Hematopoietic multipotent progenitor cell treated with erythropoietin and hydrocortisone succinate and interleukin-3 and kit ligand, for 6 days (in vitro differentiated cells): ENCODE results near the gene BBOX1.

ENCODE experiments used
- DNase-seq: peaks from one replicate; pipeline ENCODE4 v3.0.0-alpha.2; 2015

BBOX1 gene

DNA sequence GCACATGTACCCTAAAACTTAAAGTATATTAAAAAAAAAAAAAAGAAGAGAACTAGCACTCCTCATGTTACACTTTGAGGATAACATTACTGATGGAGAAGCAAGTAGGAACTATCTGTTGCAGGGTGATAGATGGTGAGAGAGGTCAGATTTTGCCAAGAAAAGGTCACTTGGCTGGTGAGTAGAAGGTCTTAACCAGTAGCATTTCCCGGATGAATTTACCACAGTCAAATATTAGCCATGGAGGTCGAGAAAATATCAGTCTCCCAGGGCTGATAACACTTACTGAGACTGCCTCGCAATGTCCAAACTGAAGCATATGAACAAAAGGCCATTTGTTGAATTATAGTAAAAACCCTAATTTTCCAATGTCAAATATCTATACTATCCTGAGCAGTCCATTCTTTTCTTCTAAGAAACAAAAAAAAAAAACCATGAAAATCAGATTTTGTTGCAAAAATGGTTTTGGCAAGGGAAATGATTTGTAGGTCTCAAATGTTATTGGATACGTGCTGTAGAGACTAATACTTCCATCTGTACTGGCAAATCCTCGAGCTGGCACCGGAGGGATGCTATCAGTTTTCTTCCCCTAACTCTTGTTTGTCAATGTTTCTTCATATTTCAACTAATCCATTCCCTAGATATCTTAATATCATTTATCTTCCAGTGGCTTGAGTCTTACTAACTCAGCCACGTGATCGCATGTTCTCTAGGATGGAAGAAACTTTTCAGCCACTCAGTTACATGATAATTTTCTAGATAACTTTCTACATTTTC is 14.5 kb upstream of the BBOX1 start:
- no peak for DNase-seq

GRCh38 chr11:27028561-27028965 is 12.1 kb upstream of the BBOX1 start:
- DNase-seq = no peak

- no peak for DNase-seq
Measured at GRCh38 chr11:27029966-27030365, 10.6 kb upstream of the BBOX1 start.

GRCh38 chr11:27031754-27032153 is 8.9 kb upstream of the BBOX1 start:
- no peak for DNase-seq

GRCh38 chr11:27039873-27040272 is 742 bp upstream of the BBOX1 start:
- no peak for DNase-seq

DNA sequence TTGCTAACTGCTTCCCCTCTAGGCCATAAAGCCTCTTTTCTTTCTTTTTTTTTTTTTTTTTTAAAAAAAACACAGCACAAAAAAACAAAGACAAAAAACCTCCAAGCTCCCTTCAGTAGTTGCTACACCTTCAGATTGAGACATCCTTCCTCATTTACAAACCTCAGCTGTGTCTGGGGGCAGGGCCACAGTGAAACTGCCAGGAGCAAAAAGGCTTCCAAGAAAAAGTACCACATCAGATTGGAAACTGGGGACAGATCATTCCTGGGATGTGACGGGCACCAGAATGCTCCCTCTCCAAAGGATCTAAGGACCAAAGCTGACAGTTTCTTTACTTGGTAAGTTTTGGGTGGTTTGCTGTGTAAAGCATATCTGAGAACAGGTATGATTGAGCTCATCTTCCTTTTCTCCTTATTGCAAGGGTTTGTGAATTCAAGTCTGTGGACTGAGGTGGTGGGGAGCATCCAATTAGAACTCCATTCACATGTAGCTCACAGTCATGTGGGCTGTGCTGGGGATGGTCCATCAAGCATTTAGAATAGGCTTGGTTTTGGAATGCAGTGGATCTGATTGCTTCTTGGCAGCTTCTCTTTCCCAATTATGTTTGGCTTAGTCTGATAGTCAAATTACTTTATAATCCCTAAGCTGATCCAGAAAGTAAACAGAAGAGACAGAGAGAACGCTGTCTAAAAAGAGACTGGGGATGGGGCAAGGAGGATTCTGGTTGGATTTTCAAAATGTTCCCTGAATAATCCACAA is 705 bp downstream of the BBOX1 start:
- no peak for DNase-seq

GRCh38 chr11:27046956-27047355 is 6.3 kb downstream of the BBOX1 start:
- no peak for DNase-seq

- no peak for DNase-seq
Measured at GRCh38 chr11:27052668-27053067, 12.1 kb downstream of the BBOX1 start.

DNA sequence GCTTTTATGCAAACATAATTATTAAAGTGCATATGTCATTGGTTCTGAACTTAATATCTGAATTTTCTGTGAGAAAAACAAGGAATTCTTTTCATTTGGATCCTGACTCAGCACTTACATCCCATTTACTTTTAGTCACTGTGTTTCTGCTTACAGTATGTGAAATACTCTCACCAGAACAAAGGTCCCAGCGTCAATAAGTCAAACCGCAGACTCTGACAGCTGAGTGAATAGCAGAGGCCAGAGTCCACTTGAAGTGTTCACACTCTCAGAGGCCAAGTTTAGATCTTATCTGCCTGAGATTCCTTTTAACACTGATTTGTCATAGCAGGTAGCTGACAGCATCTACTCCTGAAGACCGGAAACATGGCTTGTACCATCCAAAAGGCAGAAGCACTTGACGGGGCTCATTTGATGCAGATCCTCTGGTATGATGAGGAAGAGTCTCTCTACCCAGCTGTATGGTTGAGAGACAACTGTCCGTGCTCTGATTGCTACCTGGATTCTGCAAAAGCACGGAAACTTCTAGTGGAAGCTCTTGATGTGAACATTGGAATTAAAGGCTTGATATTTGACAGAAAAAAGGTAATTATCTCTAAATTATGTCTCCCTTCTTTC is 14.6 kb downstream of the BBOX1 start:
- DNase-seq = no peak

DNA sequence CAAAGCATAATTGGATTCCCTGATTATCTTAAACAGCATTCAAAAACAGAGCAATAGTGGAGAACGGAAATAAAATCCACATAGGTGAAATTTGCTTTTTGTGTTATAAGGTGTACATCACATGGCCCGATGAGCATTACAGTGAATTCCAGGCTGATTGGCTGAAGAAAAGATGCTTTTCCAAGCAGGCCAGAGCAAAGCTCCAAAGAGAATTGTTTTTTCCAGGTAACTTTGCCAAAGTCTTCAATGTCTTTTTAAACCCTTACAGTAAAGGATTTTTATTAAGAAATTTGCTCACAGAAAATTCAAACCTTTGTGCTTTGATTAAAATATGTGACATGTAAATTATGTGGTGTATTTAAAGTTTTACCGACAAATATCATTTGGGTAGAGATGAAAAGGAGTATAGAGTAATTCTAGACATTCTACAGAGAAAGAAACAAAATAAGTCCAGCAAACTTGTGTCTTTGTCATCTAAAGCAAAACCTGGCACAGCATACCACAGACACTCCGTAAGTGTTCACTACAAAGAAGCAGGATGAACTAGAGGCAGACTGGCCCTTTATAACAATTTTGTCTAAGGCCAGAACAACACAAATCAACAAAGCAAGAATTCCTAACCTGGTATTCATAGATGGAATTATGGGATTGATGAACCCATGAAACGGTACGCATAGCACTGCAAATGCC is 16.6 kb downstream of the BBOX1 start:
- no peak for DNase-seq

DNA sequence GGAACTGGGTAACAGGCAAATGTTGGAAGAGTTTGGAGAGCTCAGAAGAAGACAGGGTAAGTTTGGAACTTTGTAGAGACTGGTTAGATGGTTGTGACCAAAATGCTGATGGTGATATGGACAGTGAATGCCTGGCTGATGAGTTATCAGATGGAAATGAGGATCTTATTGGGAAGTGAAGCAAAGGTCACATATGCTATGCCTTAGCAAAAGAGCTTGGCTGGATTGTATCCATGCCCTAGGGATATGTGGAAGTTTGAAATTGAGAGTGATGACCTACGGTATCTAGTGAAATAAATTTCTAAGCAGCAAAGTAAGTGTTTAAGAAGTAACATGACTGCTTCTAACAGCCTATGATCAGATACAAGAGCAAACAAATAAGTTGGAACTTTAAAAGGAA is 17.8 kb downstream of the BBOX1 start:
- no peak for DNase-seq

- DNase-seq = no peak
Measured at GRCh38 chr11:27059431-27059830, 18.8 kb downstream of the BBOX1 start.

DNA sequence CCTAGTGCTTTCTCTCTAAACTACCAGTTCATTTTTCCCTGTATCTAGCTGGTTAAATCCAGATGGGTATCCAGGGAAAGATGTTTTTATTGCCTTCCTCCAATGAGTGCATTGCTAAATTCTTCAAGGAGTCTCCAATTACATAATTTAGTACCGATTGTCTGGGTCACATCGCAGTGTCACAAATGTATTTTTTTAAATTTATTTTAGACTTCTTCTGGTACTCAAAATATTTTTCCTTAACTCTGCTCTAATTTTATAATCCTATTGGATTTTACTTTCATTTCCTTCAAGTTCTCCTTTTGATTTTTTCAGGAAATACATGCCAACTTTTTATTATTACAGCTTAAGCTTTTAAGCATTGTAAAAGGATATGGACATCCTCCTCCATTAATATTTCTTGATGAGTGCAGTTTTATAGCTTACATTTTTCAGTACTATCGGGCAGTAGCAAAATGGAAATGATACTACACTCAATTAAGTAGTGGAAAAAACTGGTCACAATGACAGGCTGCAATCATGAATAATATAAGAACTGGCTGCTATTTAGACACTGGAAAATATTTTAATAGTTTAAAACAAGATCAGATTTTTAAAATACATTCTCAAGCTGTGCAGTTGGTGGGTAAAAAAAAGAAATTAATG is 20.3 kb downstream of the BBOX1 start:
- no peak for DNase-seq

- DNase-seq = no peak
Measured at GRCh38 chr11:27061461-27061821, 20.8 kb downstream of the BBOX1 start.

DNA sequence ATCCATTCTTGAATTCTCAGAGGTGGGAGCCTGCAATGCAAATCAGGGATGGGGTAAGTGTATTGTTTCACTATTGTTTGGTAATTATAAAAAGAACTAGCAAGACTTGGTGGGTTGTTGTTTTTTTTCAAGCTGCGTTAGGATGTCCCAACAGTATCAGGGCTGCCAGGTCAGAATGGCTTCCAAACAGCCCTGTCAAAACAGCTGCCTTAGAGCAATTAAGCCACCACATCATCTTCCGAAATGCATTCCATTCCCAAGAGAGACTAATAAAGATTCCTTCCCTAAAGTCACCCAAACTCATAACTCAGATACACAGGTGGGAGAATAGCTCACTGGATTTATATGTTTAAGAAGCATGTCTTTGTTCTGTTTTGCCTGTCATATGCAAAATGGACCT is 23.5 kb downstream of the BBOX1 start:
- DNase-seq = no peak

DNA sequence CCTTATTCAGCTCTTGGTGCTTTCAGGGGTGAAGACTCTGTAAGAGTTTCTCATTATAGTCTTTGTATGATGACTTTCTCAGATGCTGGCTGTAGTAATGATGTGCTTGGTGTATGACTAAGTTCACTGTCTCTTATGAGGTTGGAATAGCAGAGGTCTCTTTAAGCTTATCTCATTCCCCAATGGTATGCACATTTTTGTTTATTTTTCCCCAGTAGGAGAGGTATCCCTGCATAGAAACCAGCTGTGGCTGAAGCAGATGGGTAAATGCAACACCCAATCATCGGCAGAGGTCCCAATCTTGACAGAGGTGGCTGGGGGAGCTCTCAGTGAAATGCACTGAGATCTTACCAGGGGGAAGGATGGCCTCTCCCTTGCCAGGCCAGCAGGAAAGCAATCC is 34.6 kb downstream of the BBOX1 start:
- DNase-seq = no peak

GRCh38 chr11:27075655-27076054 is 35.0 kb downstream of the BBOX1 start:
- no peak for DNase-seq

DNA sequence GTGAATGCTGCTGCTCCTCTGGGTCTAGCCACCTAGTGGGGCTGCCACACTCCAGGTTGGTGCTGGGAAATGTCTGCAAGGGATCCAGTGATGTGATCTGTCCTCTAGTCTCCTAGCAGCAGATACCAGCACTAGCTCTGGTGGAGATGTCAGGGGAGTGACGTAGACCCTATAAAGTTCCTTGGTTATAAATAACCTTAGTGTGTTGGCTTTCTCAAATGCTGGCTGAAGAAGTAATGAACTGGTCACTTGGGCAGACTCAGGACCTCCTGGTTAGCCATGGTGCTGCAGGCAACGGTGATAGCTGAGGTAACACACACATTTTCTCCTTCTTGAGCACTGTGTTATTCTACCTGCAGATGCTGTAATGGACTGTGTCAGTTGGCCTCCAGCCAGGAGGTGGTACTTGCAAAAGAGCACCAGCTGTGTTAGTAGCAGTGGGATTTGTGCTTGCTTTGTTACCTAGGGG is 35.5 kb downstream of the BBOX1 start:
- DNase-seq = no peak

- no peak for DNase-seq
Measured at GRCh38 chr11:27081056-27081455, 40.4 kb downstream of the BBOX1 start.

GRCh38 chr11:27083241-27083640 is 42.6 kb downstream of the BBOX1 start:
- DNase-seq = no peak

GRCh38 chr11:27083782-27084181 is 43.2 kb downstream of the BBOX1 start:
- DNase-seq = no peak

- no peak for DNase-seq
Measured at GRCh38 chr11:27084518-27084917, 43.9 kb downstream of the BBOX1 start.

DNA sequence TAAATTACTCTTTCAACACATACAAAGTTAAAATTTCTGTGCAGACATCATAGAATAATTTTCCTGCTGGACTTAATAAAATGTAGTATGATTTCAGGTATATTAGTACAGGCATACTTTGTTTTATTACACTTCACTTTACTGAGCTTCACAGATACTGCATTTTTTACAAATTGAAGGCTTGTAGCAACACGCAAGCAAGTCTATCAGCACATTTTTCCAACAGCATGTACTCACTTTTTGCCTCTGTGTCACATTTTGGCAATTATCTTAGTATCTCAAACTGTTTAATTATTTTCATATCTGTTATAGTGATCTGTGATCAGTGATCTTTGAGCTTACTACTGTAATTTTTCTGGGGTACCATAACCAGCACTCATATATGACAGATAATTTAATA is 44.5 kb downstream of the BBOX1 start:
- DNase-seq = no peak
